Measurements from ENCODE around the gene CNNM2.

Gene CNNM2

GRCh38 chr10:103078676-103079075 is 160.6 kb downstream of the CNNM2 start:
- Mint-ChIP-seq H3K27me3 (no peaks in the 10 kb centered on the region), H3K27ac (no peak overlapping the region), H3K4me3 (no peak overlapping the region), H3K4me1 (no peaks in the 10 kb centered on the region), H3K9me3 (no peaks in the 10 kb centered on the region), H3K36me3 (peaks cover 29% of the 10 kb centered on the region)
- no peak for ATAC-seq

GRCh38 chr10:103079100-103079499 is 161.0 kb downstream of the CNNM2 start:
- ATAC-seq, result no peak
- Mint-ChIP-seq H3K27ac (no peak overlapping the region), H3K4me3 (no peak overlapping the region), H3K4me1 (no peaks in the 10 kb centered on the region), H3K36me3 (peaks cover 29% of the 10 kb centered on the region), H3K27me3 (no peaks in the 10 kb centered on the region), H3K9me3 (no peaks in the 10 kb centered on the region)

GRCh38 chr10:103079946-103080345 is 161.9 kb downstream of the CNNM2 start:
- Mint-ChIP-seq H3K27me3 (no peaks in the 10 kb centered on the region), H3K36me3 (peaks cover 29% of the 10 kb centered on the region), H3K4me1 (no peaks in the 10 kb centered on the region), H3K9me3 (no peaks in the 10 kb centered on the region), H3K27ac (no peak overlapping the region), H3K4me3 (no peak overlapping the region)
- no peak for ATAC-seq

DNA sequence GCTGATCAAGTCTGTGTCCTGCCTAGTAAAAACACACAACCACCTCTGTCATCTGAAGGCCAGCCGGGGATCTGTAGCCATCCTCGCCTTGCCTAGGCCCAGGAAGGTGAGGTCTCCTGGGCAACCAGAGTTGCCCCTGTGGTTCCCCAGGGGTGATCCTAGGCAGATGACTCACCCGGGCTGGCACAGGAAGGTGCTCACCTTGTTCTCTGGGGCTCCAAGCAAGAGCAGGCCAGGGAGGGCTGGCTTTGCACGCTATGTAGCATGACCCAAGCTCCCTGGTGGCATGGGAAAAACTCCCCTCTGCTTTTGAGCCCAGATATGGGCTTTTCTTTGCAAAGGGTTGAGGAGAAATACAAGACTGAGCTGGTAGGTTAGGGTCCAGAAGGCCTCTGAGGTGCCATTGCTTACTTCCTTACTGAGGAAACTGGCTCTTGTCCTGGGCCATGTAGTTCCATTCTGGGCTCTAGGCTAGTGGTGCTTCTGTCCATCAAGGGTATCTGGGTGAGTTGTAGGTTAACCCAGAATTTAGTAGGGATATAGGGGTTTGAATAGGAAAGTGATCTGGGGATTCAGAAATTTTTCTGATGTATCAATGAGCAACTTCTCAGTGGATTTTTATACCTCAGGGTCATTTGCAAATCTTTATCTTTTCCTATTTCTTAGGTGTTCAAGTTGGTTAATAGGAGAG is 162.9 kb downstream of the CNNM2 start:
- no peaks in the 10 kb centered on the region for H3K9me3 Mint-ChIP-seq
- H3K27ac Mint-ChIP-seq, result peak overlapping the region; percentile 9
- H3K4me1 Mint-ChIP-seq, result no peaks in the 10 kb centered on the region
- peaks cover 38% of the 10 kb centered on the region for H3K36me3 Mint-ChIP-seq
- H3K27me3 Mint-ChIP-seq, result no peaks in the 10 kb centered on the region
- ATAC-seq, result peak; percentile 60
- no peak overlapping the region for H3K4me3 Mint-ChIP-seq

- ATAC-seq, result no peak
- H3K27me3 Mint-ChIP-seq, result no peaks in the 10 kb centered on the region
- peaks cover 22% of the 10 kb centered on the region for H3K36me3 Mint-ChIP-seq
- H3K9me3 Mint-ChIP-seq, result no peaks in the 10 kb centered on the region
- no peak overlapping the region for H3K4me3 Mint-ChIP-seq
- H3K4me1 Mint-ChIP-seq, result no peaks in the 10 kb centered on the region
- no peak overlapping the region for H3K27ac Mint-ChIP-seq
Measured at GRCh38 chr10:103082683-103083082, 164.6 kb downstream of the CNNM2 start.

- H3K27ac Mint-ChIP-seq, result no peak overlapping the region
- no peaks in the 10 kb centered on the region for H3K4me1 Mint-ChIP-seq
- H3K27me3 Mint-ChIP-seq, result no peaks in the 10 kb centered on the region
- no peak overlapping the region for H3K4me3 Mint-ChIP-seq
- no peaks in the 10 kb centered on the region for H3K9me3 Mint-ChIP-seq
- no peak for ATAC-seq
- H3K36me3 Mint-ChIP-seq, result peaks cover 22% of the 10 kb centered on the region
Measured at GRCh38 chr10:103083266-103083976, 165.3 kb downstream of the CNNM2 start.

GRCh38 chr10:103083977-103084320 is 165.9 kb downstream of the CNNM2 start:
- Mint-ChIP-seq H3K27ac (no peak overlapping the region), H3K27me3 (no peaks in the 10 kb centered on the region), H3K36me3 (peaks cover 18% of the 10 kb centered on the region), H3K4me1 (no peaks in the 10 kb centered on the region), H3K9me3 (no peaks in the 10 kb centered on the region), H3K4me3 (no peak overlapping the region)
- ATAC-seq, result no peak

- H3K4me1 Mint-ChIP-seq, result no peaks in the 10 kb centered on the region
- H3K9me3 Mint-ChIP-seq, result no peaks in the 10 kb centered on the region
- no peaks in the 10 kb centered on the region for H3K27me3 Mint-ChIP-seq
- ATAC-seq, result no peak
- H3K36me3 Mint-ChIP-seq, result peaks cover 40% of the 10 kb centered on the region
- H3K4me3 Mint-ChIP-seq, result no peak overlapping the region
- H3K27ac Mint-ChIP-seq, result no peak overlapping the region
Measured at GRCh38 chr10:103086261-103086660, 168.2 kb downstream of the CNNM2 start.

GRCh38 chr10:103086799-103087198 is 168.7 kb downstream of the CNNM2 start:
- ATAC-seq, result no peak
- no peak overlapping the region for H3K4me3 Mint-ChIP-seq
- H3K27ac Mint-ChIP-seq, result no peak overlapping the region
- H3K27me3 Mint-ChIP-seq, result no peaks in the 10 kb centered on the region
- H3K9me3 Mint-ChIP-seq, result no peaks in the 10 kb centered on the region
- peaks cover 45% of the 10 kb centered on the region for H3K36me3 Mint-ChIP-seq
- H3K4me1 Mint-ChIP-seq, result no peaks in the 10 kb centered on the region

DNA sequence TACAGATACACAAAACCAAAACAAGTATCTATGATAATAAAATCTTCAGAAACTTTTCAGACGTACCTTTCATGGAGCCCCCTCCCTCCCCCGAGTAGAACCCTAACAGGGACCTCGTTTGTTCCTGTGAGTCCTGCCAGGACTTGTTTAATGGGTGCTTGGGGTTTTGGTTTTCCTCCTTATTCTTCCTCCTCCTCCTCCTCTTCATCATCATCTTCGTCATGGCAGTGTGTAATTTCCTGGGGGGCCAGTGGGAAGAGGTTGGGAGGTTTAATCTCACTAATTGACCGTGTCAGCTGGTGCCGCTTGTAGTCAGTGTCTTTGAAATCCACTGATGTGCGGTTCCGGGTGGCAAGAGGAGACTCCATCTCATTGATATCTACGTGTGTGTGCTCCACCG is 171.4 kb downstream of the CNNM2 start:
- peaks cover 65% of the 10 kb centered on the region for H3K36me3 Mint-ChIP-seq

GRCh38 chr10:103090911-103091310 is 172.8 kb downstream of the CNNM2 start:
- Mint-ChIP-seq H3K27ac (no peak overlapping the region), H3K4me3 (no peak overlapping the region), H3K36me3 (peaks cover 58% of the 10 kb centered on the region), H3K4me1 (no peaks in the 10 kb centered on the region), H3K27me3 (no peaks in the 10 kb centered on the region), H3K9me3 (no peaks in the 10 kb centered on the region)
- ATAC-seq, result no peak

More for the DNA sequence above, 171.4 kb downstream of the CNNM2 start:
- Mint-ChIP-seq H3K27me3 (no peaks in the 10 kb centered on the region), H3K9me3 (no peaks in the 10 kb centered on the region), H3K4me3 (no peak overlapping the region), H3K27ac (peak overlapping the region; percentile 28), H3K4me1 (no peaks in the 10 kb centered on the region)
- ATAC-seq, result no peak

- Mint-ChIP-seq H3K4me3 (no peak overlapping the region), H3K36me3 (peaks cover 51% of the 10 kb centered on the region), H3K9me3 (no peaks in the 10 kb centered on the region), H3K27me3 (no peaks in the 10 kb centered on the region), H3K27ac (no peak overlapping the region), H3K4me1 (no peaks in the 10 kb centered on the region)
- ATAC-seq, result no peak
Measured at GRCh38 chr10:103095005-103095404, 176.9 kb downstream of the CNNM2 start.

DNA sequence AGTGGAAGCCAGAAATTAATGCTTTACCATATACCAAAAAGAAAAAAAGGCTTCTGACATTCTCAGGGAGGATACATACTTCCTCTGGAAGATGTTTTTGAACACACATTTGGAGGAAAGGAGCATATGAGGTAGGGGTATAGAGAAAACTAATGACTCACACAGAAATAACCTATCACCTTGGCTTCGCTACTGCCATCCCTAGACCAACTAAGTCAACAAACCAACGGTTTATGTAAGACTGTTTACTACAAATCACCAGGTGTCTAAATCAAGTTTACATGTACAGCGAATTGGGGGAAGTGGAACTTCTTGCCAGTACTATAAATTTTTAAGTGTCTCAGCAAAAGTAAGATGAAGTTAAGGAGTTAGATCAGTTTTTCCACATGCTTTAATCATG is 178.0 kb downstream of the CNNM2 start:
- peaks cover 41% of the 10 kb centered on the region for H3K36me3 Mint-ChIP-seq
- no peaks in the 10 kb centered on the region for H3K9me3 Mint-ChIP-seq
- ATAC-seq, result no peak
- no peak overlapping the region for H3K4me3 Mint-ChIP-seq
- no peak overlapping the region for H3K27ac Mint-ChIP-seq
- no peaks in the 10 kb centered on the region for H3K27me3 Mint-ChIP-seq
- no peaks in the 10 kb centered on the region for H3K4me1 Mint-ChIP-seq

DNA sequence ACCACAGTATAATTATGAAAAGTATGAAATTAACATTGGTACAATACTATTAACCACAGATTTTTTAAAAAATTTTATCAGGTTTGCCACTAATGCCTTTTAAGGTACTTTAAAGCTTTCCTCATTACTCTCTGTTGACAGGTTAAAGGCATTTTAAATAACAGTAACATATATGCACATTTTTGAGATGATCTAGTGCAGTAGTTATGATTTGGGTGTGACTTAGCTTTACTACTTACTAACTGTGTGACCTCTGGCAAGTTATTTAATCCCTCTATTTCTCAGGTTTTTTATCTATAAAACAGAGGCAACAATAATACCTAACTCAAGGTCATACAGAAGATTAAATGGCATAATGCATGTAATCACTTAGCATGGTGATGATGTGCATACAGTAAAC is 180.1 kb downstream of the CNNM2 start:
- H3K27ac Mint-ChIP-seq, result no peak overlapping the region
- no peak overlapping the region for H3K4me3 Mint-ChIP-seq
- no peaks in the 10 kb centered on the region for H3K27me3 Mint-ChIP-seq
- no peaks in the 10 kb centered on the region for H3K4me1 Mint-ChIP-seq
- peaks cover 36% of the 10 kb centered on the region for H3K36me3 Mint-ChIP-seq
- no peaks in the 10 kb centered on the region for H3K9me3 Mint-ChIP-seq
- ATAC-seq, result no peak

DNA sequence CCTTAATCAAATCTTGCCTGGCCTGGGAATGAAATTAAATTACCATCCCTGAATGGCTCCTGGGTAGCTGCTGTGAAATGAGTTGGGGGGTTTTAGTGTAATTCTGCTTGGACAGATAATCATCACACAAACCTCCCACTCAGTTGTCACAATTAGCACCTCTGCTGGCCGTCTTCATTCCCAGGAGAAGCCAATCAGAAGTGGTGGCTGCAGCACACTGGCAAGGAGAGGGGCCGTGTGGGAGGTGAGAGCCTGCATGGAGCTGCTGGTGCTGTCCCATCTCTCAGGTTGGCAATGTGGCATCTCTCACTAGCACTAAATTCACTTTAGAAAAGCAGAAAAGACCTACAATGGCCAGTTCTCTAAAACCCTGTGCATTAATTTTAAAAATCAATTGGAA is 182.5 kb downstream of the CNNM2 start:
- no peak overlapping the region for H3K27ac Mint-ChIP-seq

GRCh38 chr10:103102195-103102594 is 184.1 kb downstream of the CNNM2 start:
- H3K4me3 Mint-ChIP-seq, result no peak overlapping the region
- no peaks in the 10 kb centered on the region for H3K9me3 Mint-ChIP-seq
- H3K36me3 Mint-ChIP-seq, result peaks cover 27% of the 10 kb centered on the region

More for the DNA sequence above, 182.5 kb downstream of the CNNM2 start:
- peaks cover 28% of the 10 kb centered on the region for H3K36me3 Mint-ChIP-seq
- H3K4me3 Mint-ChIP-seq, result no peak overlapping the region
- no peaks in the 10 kb centered on the region for H3K9me3 Mint-ChIP-seq
- ATAC-seq, result no peak
- H3K27me3 Mint-ChIP-seq, result no peaks in the 10 kb centered on the region
- no peaks in the 10 kb centered on the region for H3K4me1 Mint-ChIP-seq

More at GRCh38 chr10:103102195-103102594, 184.1 kb downstream of the CNNM2 start:
- H3K4me1 Mint-ChIP-seq, result no peaks in the 10 kb centered on the region
- H3K27ac Mint-ChIP-seq, result peak overlapping the region; percentile 17
- no peak for ATAC-seq
- no peaks in the 10 kb centered on the region for H3K27me3 Mint-ChIP-seq

Measured in stimulated activated memory B cell treated with anti-CD40 and anti-IgM and Interleukin-4, amounts not matched to agents 10 μg/mL and 1 μg/mL and 100 μg/mL, for 72 hours (primary cell).